GM21576 (cell line): ENCODE data around the gene SS18.

ENCODE experiments used
- ATAC-seq: cut with Tn5 transposase; IDR thresholded peaks from one replicate; pipeline ENCODE4 v1.9.1; 2021; ENCODE audit warnings: mild to moderate bottlenecking, moderate library complexity; ENCODE audit not compliant: unreplicated experiment

SS18 gene

DNA sequence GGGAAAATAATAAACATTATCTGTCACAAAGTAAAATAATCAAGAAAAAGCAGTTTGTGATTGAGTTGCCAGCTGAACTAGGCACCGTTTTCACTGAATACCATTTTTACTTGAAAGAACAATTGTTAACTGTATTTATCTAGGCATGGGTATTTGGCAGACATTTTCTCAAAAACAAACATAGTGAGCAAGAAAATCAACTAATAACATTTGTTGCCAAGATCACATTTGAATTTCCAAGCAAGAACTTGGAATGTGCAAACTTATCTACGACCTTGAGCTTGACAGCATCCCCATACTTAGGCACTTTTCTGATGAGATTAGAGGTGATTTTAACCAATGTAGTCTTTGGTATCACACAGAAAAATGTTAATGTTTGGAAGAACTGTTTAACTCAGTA lies 16.7 kb downstream of the SS18 start:
- no peak for ATAC-seq

DNA sequence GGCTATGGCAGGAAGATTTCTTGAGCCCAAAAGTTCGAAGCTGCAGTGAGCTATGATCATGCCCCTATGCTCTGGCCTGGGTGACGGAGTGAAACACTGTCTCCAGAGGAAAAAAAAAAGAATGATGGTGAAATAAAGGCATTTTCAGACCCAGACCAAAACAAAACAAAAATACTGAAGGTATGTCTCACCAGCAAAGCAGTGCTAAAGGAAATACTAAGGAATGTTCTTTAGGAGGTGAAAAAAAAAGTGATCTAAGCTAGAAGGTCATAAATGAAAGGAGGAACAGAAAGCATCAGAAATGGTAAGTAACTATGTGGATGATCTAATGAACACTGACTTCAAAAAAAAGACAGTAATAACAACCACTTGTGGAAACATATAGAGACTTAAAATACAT lies 18.7 kb downstream of the SS18 start:
- ATAC-seq = no peak

DNA sequence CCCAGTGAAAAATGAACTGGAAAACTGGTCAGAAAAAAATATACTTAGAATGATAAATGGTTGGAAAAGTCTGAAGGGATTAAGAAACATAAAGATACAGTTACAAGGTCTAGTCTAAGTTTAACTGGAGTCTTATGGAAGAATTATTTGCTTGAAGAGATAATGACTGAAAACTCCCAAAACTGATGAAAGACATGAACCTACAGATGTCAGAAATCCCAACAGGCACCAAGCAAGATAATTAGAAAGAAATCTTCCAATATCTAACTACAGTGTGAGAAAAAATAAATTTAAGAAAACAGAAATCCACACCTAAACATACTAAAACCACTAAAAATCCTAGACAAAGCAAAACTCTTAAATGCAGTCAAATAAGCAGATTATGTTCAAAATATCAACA lies 19.4 kb downstream of the SS18 start:
- ATAC-seq = no peak

- no peak for ATAC-seq
Measured at GRCh38 chr18:26059357-26059756, 31.1 kb downstream of the SS18 start.

- no peak for ATAC-seq
Measured at GRCh38 chr18:26057344-26057773, 33.1 kb downstream of the SS18 start.

- no peak for ATAC-seq
Measured at GRCh38 chr18:26056291-26056690, 34.1 kb downstream of the SS18 start.

DNA sequence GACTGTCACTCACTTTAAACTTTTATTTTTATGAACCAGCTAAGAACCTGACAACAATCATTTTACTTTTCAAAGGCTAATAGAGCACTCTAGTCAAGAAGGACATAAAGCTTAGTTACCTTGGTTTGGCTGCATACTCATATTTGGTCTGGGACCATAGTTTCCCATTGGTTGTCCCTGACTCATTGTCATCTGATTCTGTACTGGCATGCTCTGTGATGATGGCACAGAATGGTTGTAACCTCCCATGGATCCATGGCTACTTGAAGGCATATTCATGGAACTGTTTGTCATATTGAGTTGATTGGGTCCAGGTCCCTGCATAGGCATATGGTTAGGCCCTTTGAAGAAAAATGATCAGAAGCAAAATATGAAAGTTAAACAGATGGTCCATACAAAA lies 37.9 kb downstream of the SS18 start:
- ATAC-seq = no peak

- no peak for ATAC-seq
Measured at GRCh38 chr18:26051843-26052242, 38.6 kb downstream of the SS18 start.

DNA sequence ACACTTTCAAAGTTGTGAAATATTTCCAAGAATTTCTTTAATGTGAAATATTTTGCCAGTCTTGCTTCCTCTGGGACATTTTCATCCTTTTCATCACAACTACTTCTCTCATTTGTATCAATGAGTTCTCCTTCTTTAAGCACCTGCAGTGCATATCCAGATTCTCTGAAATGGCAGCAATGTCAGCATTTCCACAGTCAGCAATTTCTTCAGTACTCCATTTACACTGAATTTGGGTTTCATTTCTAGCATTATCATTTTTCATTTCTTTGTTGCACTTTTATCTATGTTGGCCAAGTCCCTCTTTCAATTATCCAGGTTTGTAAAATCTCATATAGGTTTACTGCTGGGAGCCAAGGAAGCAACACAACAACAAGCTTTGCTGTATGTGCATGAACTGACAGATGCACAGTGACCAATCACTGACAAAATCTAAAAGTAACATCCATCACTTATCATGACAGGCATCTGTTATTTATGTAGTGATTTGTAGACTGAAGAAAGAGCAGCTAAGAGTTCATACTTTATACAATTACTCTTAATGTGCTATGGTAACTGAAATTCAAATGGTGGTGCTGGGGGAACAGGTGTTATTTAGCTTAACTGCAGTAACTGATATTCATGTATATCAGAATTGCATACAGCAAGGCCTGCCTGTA lies 43.9 kb downstream of the SS18 start:
- ATAC-seq = no peak

DNA sequence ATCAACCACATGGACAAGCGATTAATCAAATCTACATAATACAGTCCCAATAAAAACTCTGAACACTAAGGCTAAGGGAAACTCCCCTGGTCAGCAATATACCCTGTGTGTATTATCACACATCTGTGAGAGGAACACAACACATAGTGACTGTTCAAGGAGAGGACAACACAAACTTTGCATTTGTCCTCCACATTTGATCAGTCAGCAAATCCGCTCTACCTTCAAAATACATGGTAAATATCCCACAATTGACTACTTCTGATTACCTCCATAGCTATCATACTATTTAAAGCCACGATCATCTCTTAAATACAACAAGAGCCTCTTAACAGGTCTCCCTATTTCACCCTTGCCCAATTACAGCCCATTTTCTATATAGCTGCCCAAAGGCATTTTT lies 45.6 kb downstream of the SS18 start:
- ATAC-seq = no peak

- no peak for ATAC-seq
Measured at GRCh38 chr18:26040051-26040656, 50.3 kb downstream of the SS18 start.

DNA sequence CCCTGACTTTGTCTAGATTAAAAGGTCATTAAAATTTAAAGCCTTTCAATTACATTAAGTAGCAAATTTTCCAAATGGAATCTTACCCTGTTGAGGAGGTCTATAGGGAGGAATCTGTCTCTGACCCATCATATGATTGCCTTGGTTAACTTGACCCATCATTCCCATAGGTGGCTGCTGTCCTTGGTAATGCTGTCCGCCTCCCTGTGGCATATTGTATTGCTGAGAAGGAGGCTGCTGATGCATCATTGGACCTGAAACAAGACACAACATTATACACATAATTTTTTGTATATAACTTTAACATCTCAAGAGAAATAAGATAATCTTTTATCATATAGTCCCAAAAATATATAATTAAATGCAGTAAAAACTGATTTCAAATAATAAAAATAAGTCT lies 51.2 kb downstream of the SS18 start:
- no peak for ATAC-seq

- ATAC-seq = no peak
Measured at GRCh38 chr18:26036635-26037034, 53.8 kb downstream of the SS18 start.

DNA sequence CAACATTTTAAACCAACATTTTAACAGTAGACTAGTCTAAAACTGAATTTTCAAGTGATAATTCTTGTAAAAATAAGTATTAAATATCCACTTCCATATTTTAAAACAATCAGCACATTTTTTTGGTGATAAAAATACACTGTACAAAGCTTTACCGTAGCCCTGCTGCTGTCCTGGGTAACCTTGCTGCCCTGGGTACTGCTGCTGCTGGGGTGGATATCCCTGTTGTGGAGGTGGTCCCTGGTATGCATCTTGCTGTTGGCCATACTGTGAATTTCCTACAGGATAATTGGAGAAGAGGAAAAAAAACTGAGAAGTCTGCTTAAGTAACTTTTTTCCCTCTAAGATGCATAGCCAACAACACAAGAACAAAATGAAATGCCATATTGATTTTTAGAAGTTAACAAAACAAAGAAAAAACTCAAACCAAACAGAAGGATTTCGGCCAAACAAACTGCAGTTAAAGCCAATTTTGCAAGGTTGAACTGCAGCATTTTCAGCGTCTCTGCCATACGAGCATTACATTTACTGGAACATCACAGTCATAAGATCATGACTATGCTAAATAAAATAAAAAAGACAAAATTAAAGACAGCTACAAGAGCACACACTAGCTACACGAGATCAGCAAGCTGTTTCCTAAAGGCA lies 55.4 kb downstream of the SS18 start:
- ATAC-seq = no peak

DNA sequence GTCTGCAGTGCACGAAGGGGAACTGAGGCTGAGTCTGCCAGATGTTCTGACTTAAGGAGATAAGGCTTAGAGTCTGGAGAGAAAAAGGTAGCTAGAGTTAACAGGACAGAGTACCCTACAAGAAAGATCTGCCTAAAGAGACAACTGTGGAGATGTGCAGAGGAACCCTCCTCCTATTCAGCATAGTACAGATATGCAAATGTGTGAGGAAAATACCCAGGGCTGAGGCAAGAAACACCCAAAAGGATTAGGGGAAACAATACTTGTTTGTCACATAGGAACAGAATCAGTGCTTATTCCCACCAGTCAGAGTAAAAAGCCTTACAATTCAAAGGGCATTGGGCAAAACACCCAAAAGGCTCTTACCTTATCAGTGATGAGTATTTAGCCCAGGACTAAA lies 67.8 kb downstream of the SS18 start:
- no peak for ATAC-seq

- no peak for ATAC-seq
Measured at GRCh38 chr18:26021061-26021754, 69.2 kb downstream of the SS18 start.

GRCh38 chr18:26017929-26018328 lies 72.5 kb downstream of the SS18 start:
- no peak for ATAC-seq

DNA sequence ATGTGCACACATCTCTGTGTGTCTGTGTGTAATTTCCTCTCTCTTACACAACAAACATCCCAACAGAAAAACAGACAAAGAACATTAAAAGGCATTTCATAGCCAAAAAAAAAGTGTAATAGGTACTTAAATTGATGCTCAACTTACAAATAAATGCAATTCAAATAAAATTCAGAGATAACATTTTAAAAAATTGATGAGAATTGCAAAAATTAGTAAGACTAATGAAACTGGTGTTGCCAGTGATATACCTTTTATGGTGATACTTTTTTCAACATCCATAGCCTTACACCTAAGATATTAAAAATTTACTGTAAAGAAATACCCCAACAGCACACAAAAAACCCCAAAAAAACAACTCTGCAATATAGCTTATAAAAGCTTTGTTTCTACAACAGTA lies 76.0 kb downstream of the SS18 start:
- ATAC-seq = no peak

DNA sequence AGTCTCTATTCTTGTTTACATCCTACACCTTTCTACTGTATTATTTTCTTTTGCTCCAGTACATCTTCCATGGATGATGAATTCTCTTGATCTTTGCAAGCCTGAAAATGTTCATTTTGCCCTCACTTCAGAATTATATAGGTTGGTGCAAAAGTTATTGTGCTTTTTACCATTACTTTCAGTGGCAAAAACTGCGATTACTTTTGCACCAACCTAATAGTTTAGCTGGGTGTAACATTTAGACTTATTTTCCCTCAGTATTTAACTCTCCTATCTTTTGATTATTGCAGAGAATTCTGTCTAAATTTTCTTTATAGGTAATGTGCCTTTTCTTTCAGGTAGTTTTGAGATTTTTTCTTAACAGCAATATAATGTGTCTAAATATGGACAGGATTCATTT lies 81.8 kb downstream of the SS18 start:
- ATAC-seq = no peak

- no peak for ATAC-seq
Measured at GRCh38 chr18:26008096-26008495, 82.3 kb downstream of the SS18 start.

GRCh38 chr18:26005950-26006349 lies 84.5 kb downstream of the SS18 start:
- ATAC-seq = no peak

DNA sequence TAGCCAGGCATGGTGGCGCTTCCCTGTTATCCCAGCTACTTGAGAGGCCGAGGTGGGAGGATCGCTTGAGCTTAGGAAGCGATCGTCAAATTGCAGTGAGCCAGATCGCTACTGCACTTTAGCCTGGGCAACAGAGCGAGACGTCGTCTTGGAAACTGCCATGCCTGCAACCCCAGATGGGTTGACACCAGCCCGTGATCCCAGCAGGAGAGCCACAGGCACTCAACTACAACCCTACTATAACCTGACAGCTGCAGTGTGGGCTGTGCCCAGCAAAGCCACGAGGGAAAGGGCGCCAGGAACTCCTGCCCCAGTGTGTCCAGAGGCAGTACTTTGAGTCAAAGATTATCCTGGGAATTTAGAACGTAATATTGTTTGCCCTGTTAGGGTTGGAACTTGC lies 85.6 kb downstream of the SS18 start:
- ATAC-seq = no peak
